Hindlimb muscle (tissue), 1 donor: ENCODE results near the gene SMAD5. TPM values are rescaled to one million over a fixed set of nuclear protein-coding genes. Genes with fewer than 3 reads are reported as not detected.
A peak's percentile ranks its signal among the peaks of the same experiment; 100 is the strongest.

ENCODE experiments used
- DNase-seq: peaks from one replicate; pipeline ENCODE4 v3.0.0-alpha.2; 2013
- polyA plus RNA-seq: library from polyadenylated mRNA; unstranded; fragments of 120-200 nt; gene quantifications from one replicate; pipeline ENCODE4 v1.2.1, GENCODE V29; 2013; ENCODE audit not compliant: insufficient read length

Gene SMAD5
- polyA plus RNA-seq, 1 donor, result 34.3 TPM

- DNase-seq, result no peak
These were observed 17.3 kb upstream of the SMAD5 start for GRCh38 chr5:136115183-136115865.

GRCh38 chr5:136120529-136120928, 12.1 kb upstream of the SMAD5 start:
- no peak for DNase-seq

GRCh38 chr5:136123236-136123768, 9.3 kb upstream of the SMAD5 start:
- no peak for DNase-seq

- DNase-seq, result no peak
These were observed 5.1 kb upstream of the SMAD5 start for GRCh38 chr5:136127560-136127959.

GRCh38 chr5:136128481-136128880, 4.2 kb upstream of the SMAD5 start:
- peak; percentile 50 for DNase-seq

- DNase-seq, result no peak
These were observed 3.2 kb upstream of the SMAD5 start for GRCh38 chr5:136129445-136129844.

GRCh38 chr5:136130581-136130980, 2.1 kb upstream of the SMAD5 start:
- no peak for DNase-seq

GRCh38 chr5:136132087-136132486, 558 bp upstream of the SMAD5 start:
- no peak for DNase-seq

GRCh38 chr5:136133222-136133921, 727 bp downstream of the SMAD5 start:
- peak; percentile 69 for DNase-seq

- no peak for DNase-seq
These were observed 1.3 kb downstream of the SMAD5 start for GRCh38 chr5:136133922-136134379.

GRCh38 chr5:136134653-136135052, 2.0 kb downstream of the SMAD5 start:
- no peak for DNase-seq

- DNase-seq, result peak; percentile 27
These were observed 2.9 kb downstream of the SMAD5 start for GRCh38 chr5:136135536-136135935.

- no peak for DNase-seq
These were observed 5.0 kb downstream of the SMAD5 start for GRCh38 chr5:136137497-136138220.

- DNase-seq, result no peak
These were observed 8.9 kb downstream of the SMAD5 start for GRCh38 chr5:136141561-136141960.

- no peak for DNase-seq
These were observed 10.7 kb downstream of the SMAD5 start for GRCh38 chr5:136143312-136143711.

- DNase-seq, result no peak
These were observed 11.1 kb downstream of the SMAD5 start for GRCh38 chr5:136143763-136144162.

GRCh38 chr5:136145030-136145429, 12.4 kb downstream of the SMAD5 start:
- no peak for DNase-seq

- no peak for DNase-seq
These were observed 13.6 kb downstream of the SMAD5 start for GRCh38 chr5:136146201-136146600.

- no peak for DNase-seq
These were observed 15.0 kb downstream of the SMAD5 start for GRCh38 chr5:136147632-136148031.

GRCh38 chr5:136149891-136150290, 17.2 kb downstream of the SMAD5 start:
- no peak for DNase-seq

GRCh38 chr5:136153581-136154236, 21.1 kb downstream of the SMAD5 start:
- DNase-seq, result no peak

GRCh38 chr5:136155078-136155477, 22.4 kb downstream of the SMAD5 start:
- DNase-seq, result no peak

- no peak for DNase-seq
These were observed 23.1 kb downstream of the SMAD5 start for GRCh38 chr5:136155761-136156160.
